Central memory CD4-positive, alpha-beta T cell (primary cell): Measurements from ENCODE around the gene METTL25B.

ENCODE experiments used
- DNase-seq: peaks from one replicate; pipeline ENCODE4 v3.0.0; 2022

The METTL25B gene

GRCh38 chr1:156703336-156703735 lies 24.9 kb upstream of the METTL25B start:
- DNase-seq: no peak

GRCh38 chr1:156703741-156704140 lies 24.5 kb upstream of the METTL25B start:
- no peak for DNase-seq

GRCh38 chr1:156704166-156704711 lies 24.0 kb upstream of the METTL25B start:
- DNase-seq: no peak

GRCh38 chr1:156704930-156705320 lies 23.3 kb upstream of the METTL25B start:
- DNase-seq: no peak

- DNase-seq: no peak
These were observed 22.9 kb upstream of the METTL25B start, which contains the start of gene CRABP2 for GRCh38 chr1:156705321-156705917. CRABP2 (minus strand) TSS chr1:156705583; CDS start chr1:156705446, 137 bp downstream.

GRCh38 chr1:156705918-156706656 lies 22.2 kb upstream of the METTL25B start:
- DNase-seq: peak; percentile 64

GRCh38 chr1:156706657-156707416 lies 21.4 kb upstream of the METTL25B start:
- no peak for DNase-seq

- no peak for DNase-seq
These were observed 20.7 kb upstream of the METTL25B start for GRCh38 chr1:156707417-156708217.

GRCh38 chr1:156708218-156708661 lies 20.0 kb upstream of the METTL25B start:
- DNase-seq: no peak

- no peak for DNase-seq
These were observed 19.2 kb upstream of the METTL25B start for GRCh38 chr1:156709031-156709430.

GRCh38 chr1:156709757-156710489 lies 18.3 kb upstream of the METTL25B start:
- DNase-seq: no peak

- no peak for DNase-seq
These were observed 17.1 kb upstream of the METTL25B start for GRCh38 chr1:156711011-156711817.

GRCh38 chr1:156712626-156713025 lies 15.6 kb upstream of the METTL25B start:
- DNase-seq: no peak

- DNase-seq: no peak
These were observed 13.4 kb upstream of the METTL25B start for GRCh38 chr1:156714830-156715229.

GRCh38 chr1:156717351-156717750 lies 10.9 kb upstream of the METTL25B start:
- no peak for DNase-seq

GRCh38 chr1:156721131-156721530 lies 7.1 kb upstream of the METTL25B start:
- no peak for DNase-seq

- DNase-seq: no peak
These were observed 6.7 kb upstream of the METTL25B start for GRCh38 chr1:156721535-156721934.

GRCh38 chr1:156725683-156726280 lies 2.5 kb upstream of the METTL25B start:
- DNase-seq: peak; percentile 75

- peak; percentile 51 for DNase-seq
These were observed 1.6 kb upstream of the METTL25B start for GRCh38 chr1:156726549-156727226.

GRCh38 chr1:156727492-156727891 lies 777 bp upstream of the METTL25B start:
- no peak for DNase-seq
